Ovary (tissue), 9 donors: Measurements from ENCODE around the gene THSD8. TPM values are rescaled to one million over a fixed set of nuclear protein-coding genes. Genes with fewer than 3 reads are reported as not detected.
A peak's percentile ranks its signal among the peaks of the same experiment; 100 is the strongest.

Experiments used
- DNase-seq, 5 donors: peaks; one replicate each; pipeline ENCODE4 v3.0.0-alpha.2; 2019 to 2020
- H3K27ac ChIP-seq, 2 donors: fragments of 200-600 bp; one replicate each; pipeline versions ENCODE4 v1.5.1 to v1.8.0; 2019 to 2022
- H3K27me3 ChIP-seq: fragments of 200-600 bp; one replicate; pipeline ENCODE4 v1.8.0; 2022
- H3K36me3 ChIP-seq: fragments of 200-600 bp; sonication (generic); one replicate; pipeline ENCODE4 v1.5.1; 2019
- H3K4me1 ChIP-seq: one replicate; pipeline ENCODE4 v1.8.1; 2013; ENCODE audit warnings: mild to moderate bottlenecking, moderate library complexity; ENCODE audit not compliant: insufficient read depth
- H3K4me3 ChIP-seq: fragments of 200-600 bp; sonication (generic); one replicate; pipeline ENCODE4 v1.5.1; 2017
- H3K9me3 ChIP-seq, 2 donors: fragments of 200-600 bp in 1 of 2; sonication (generic) in 1 of 2; one replicate each; pipeline versions ENCODE4 v1.5.1 to v1.8.1; 2013 to 2019; ENCODE audit warnings: mild to moderate bottlenecking in 1 of 2, moderate library complexity in 1 of 2
- CTCF ChIP-seq, 3 donors: fragments of 450-650 bp in 2 of 3; fragments of 200-600 bp in 1 of 3; IDR thresholded peaks; one replicate each; pipeline versions ENCODE4 v1.5.1 to v1.8.0; 2016 to 2022; ENCODE audit warnings: antibody characterized with exemption in 3 of 3, mild to moderate bottlenecking in 1 of 3
- EP300 ChIP-seq: sonication (generic); formaldehyde crosslinking; IDR thresholded peaks from one replicate; pipeline ENCODE4 v1.6.1; 2017; ENCODE audit warnings: antibody characterized with exemption
- POLR2A ChIP-seq: fragments of 450-650 bp; IDR thresholded peaks from one replicate; pipeline ENCODE4 v1.6.1; 2017; ENCODE audit warnings: antibody characterized with exemption, mild to moderate bottlenecking, moderate library complexity
- WGBS, 3 donors: extraction: QIAGEN DNeasy Blood & Tissue Kit in 1 of 3; methylation state at CpG; one replicate each; pipeline versions ENCODE4 v1.1.5 to v1.1.7; 2013 to 2017; 5-methylcytosine and 5-hydroxymethylcytosine counted together
- intact Hi-C, 4 donors: fragments of 100-400 bp; cut with DNase I; formaldehyde crosslinking; loops; one replicate each; pipeline versions ENCODE4 v1.11.0 to v1.15.1; 2022 to 2023
- microRNA-seq, 3 donors: library from miRNA; unstranded; fragments of <30 nt; microRNA quantifications; one replicate each; pipeline versions ENCODE4 to v1.2.0, GENCODE V29; 2019 to 2020
- polyA plus RNA-seq, 2 donors: library from polyadenylated mRNA; stranded (reverse); fragments of 200-250 nt in 1 of 2; fragments of 350-450 nt in 1 of 2; fragmentation: Illumina TruSeq in 1 of 2; extraction: RNeasy Lipid Tissue Mini Kit (QIAGEN cat#74804) in 1 of 2; gene quantifications; one replicate each; pipeline ENCODE4 v1.2.3, GENCODE V29; 2013 to 2014
- small RNA-seq: library from RNA; depleted of rRNA; stranded (forward); fragments of <200 nt; gene quantifications from one replicate; pipeline ENCODE3, GENCODE V24; 2016
- total RNA-seq, 7 donors: library from RNA; depleted of rRNA in 2 of 7; stranded (reverse); fragments of >200 nt in 2 of 7; fragmentation: NEBNext Ultra II Directional in 3 of 7; extraction: Animal tissue kit (Norgen Biotek cat#: 25700) in 3 of 7; gene quantifications; one replicate each; pipeline versions ENCODE4 v1.1.0 to v1.2.4, GENCODE V29; 2016 to 2023
- donor health status: DM: no; HTN: no; CAD: no; lungs with moderate emphysema.
- donor health status: DM: no; HTN: no; CAD: no.
- donor health status: Bipolar disorder and iron deficiency.
- donor health status: DM: yes; HTN: yes; CAD: no.
- donor health status: DM: no; HTN: no; CAD: no.
- donor health status: DM: yes; HTN: yes; CAD: no.

Gene THSD8
- total and polyA plus RNA-seq, 9 donors = 0.71 to 7.2 (median 2.6) TPM; not detected in 1

GRCh38 chr19:12847159-12848139 is 45.6 kb downstream of the THSD8 start:
- TF ChIP-seq EP300 (no peak), POLR2A (no peak), CTCF (IDR thresholded peaks at IDR 0.05) (peak; percentile 87 to 99 (median 99))
- no peak overlapping the region for H3K4me3 ChIP-seq
- DNase-seq = peak; percentile 76 to 92 (median 87)
- intact Hi-C loops = loop anchor here (5.0 kb wide), 2 partner anchors 80 to 85 kb away; no protein-coding TSS in a partner anchor
- H3K9me3 ChIP-seq = no peaks in the 10 kb centered on the region
- no peaks in the 10 kb centered on the region for H3K36me3 ChIP-seq
- H3K4me1 ChIP-seq = no peaks in the 10 kb centered on the region
- H3K27ac ChIP-seq = no peak overlapping the region
- no peaks in the 10 kb centered on the region for H3K27me3 ChIP-seq
- WGBS, 3 donors = 9 to 12% (median 9%) methylated on average over 60 to 69 of the region's 69 CpGs

Small RNAs within 50 kb of the gene (microRNA-seq; reads per million reads assigned to microRNA genes)
- 0 reads per million in 3 donors for gene MIR5684
- gene MIR6794 = 0 reads per million in 3 donors

Small RNAs within 50 kb of the gene (small RNA-seq; reads per million reads assigned to genes)
- gene MIR5684 (not detected), gene MIR6794 (not detected)

Other genes starting within 250 kb of the THSD8 start
- 10 to 100 TPM in 1 of 7 donors, 1 to 10 TPM in 6; 5.3 to 12.5 (median 7.2) TPM for gene ZNF490, start 191.3 kb upstream of the THSD8 start, total RNA-seq
- gene ZNF490, start 191.3 kb upstream of the THSD8 start, polyA plus RNA-seq = 1 to 10 TPM in 1 of 2 donors, under 1 TPM in 1; 0.98 to 3.7 TPM
- 10 to 100 TPM; 16.4 to 44.3 (median 35.2) TPM for gene ZNF791, start 191.1 kb upstream of the THSD8 start, total RNA-seq
- 10 to 100 TPM; 13.6 to 21.7 TPM for gene ZNF791, start 191.1 kb upstream of the THSD8 start, polyA plus RNA-seq
- gene MAN2B1, start 135.3 kb upstream of the THSD8 start, total RNA-seq = 10 to 100 TPM; 17.8 to 63.7 (median 49.8) TPM
- 10 to 100 TPM; 23.5 to 35.0 TPM for gene MAN2B1, start 135.3 kb upstream of the THSD8 start, polyA plus RNA-seq
- 10 to 100 TPM; 10.5 to 15.1 (median 11.9) TPM for gene WDR83, start 135.3 kb upstream of the THSD8 start, total RNA-seq
- 10 to 100 TPM in 1 of 2 donors, 1 to 10 TPM in 1; 2.8 to 16.3 TPM for gene WDR83, start 135.3 kb upstream of the THSD8 start, polyA plus RNA-seq
- gene DHPS, start 120.2 kb upstream of the THSD8 start, total RNA-seq = 100 to 1,000 TPM in 1 of 7 donors, 10 to 100 TPM in 6; 63.7 to 147 (median 89.7) TPM
- gene DHPS, start 120.2 kb upstream of the THSD8 start, polyA plus RNA-seq = 10 to 100 TPM; 72.8 to 92.7 TPM
- gene GNG14, start 114.1 kb upstream of the THSD8 start, total RNA-seq = not detected
- gene GNG14, start 114.1 kb upstream of the THSD8 start, polyA plus RNA-seq = not detected
- 10 to 100 TPM in 1 of 7 donors, 1 to 10 TPM in 6; 3.5 to 14.8 (median 5.2) TPM for gene FBXW9, start 105.4 kb upstream of the THSD8 start, total RNA-seq
- 1 to 10 TPM in 1 of 2 donors, under 1 TPM in 1; 0.37 to 6.8 TPM for gene FBXW9, start 105.4 kb upstream of the THSD8 start, polyA plus RNA-seq
- gene TNPO2, start 78.1 kb upstream of the THSD8 start, total RNA-seq = 100 to 1,000 TPM in 2 of 7 donors, 10 to 100 TPM in 5; 42.1 to 109 (median 89.9) TPM
- 10 to 100 TPM; 41.5 to 51.6 TPM for gene TNPO2, start 78.1 kb upstream of the THSD8 start, polyA plus RNA-seq
- 100 to 1,000 TPM; 134 to 476 (median 186) TPM for gene TRIR, start 67.4 kb upstream of the THSD8 start, total RNA-seq
- 100 to 1,000 TPM; 243 to 288 TPM for gene TRIR, start 67.4 kb upstream of the THSD8 start, polyA plus RNA-seq
- gene GET3, start 64.6 kb upstream of the THSD8 start, total RNA-seq = 10 to 100 TPM; 26.2 to 59.0 (median 47.7) TPM
- 10 to 100 TPM; 42.6 to 68.1 TPM for gene GET3, start 64.6 kb upstream of the THSD8 start, polyA plus RNA-seq
- gene BEST2, start 50.3 kb upstream of the THSD8 start, total RNA-seq = not detected
- gene BEST2, start 50.3 kb upstream of the THSD8 start, polyA plus RNA-seq = not detected
- gene HOOK2, start 26.5 kb upstream of the THSD8 start, total RNA-seq = 10 to 100 TPM; 24.9 to 52.2 (median 27.9) TPM
- 10 to 100 TPM; 12.2 to 23.5 TPM for gene HOOK2, start 26.5 kb upstream of the THSD8 start, polyA plus RNA-seq
- 1,000 to 10,000 TPM in 2 of 7 donors, 100 to 1,000 TPM in 5; 154 to 3,039 (median 413) TPM for gene JUNB, start 10.6 kb upstream of the THSD8 start, total RNA-seq
- 100 to 1,000 TPM in 1 of 2 donors, 1 to 10 TPM in 1; 6.8 to 570 TPM for gene JUNB, start 10.6 kb upstream of the THSD8 start, polyA plus RNA-seq
- gene PRDX2, start 269 bp upstream of the THSD8 start, total RNA-seq = 100 to 1,000 TPM; 191 to 321 (median 263) TPM
- gene PRDX2, start 269 bp upstream of the THSD8 start, polyA plus RNA-seq = 100 to 1,000 TPM in 1 of 2 donors, 10 to 100 TPM in 1; 98.3 to 237 TPM
- gene RNASEH2A, start 4.5 kb downstream of the THSD8 start, total RNA-seq = 10 to 100 TPM in 1 of 7 donors, 1 to 10 TPM in 6; 1.2 to 12.2 (median 7.7) TPM
- gene RNASEH2A, start 4.5 kb downstream of the THSD8 start, polyA plus RNA-seq = 1 to 10 TPM; 1.6 to 8.0 TPM
- not detected for gene RTBDN, start 32.5 kb downstream of the THSD8 start, total RNA-seq
- not detected for gene RTBDN, start 32.5 kb downstream of the THSD8 start, polyA plus RNA-seq
- gene MAST1, start 36.4 kb downstream of the THSD8 start, total RNA-seq = 1 to 10 TPM in 4 of 7 donors, under 1 TPM in 3; 0.25 to 1.4 (median 1.1) TPM
- 1 to 10 TPM in 1 of 2 donors, under 1 TPM in 1; 0.40 to 2.4 TPM for gene MAST1, start 36.4 kb downstream of the THSD8 start, polyA plus RNA-seq
- 10 to 100 TPM; 20.9 to 35.8 (median 26.5) TPM for gene DNASE2, start 79.4 kb downstream of the THSD8 start, total RNA-seq
- gene DNASE2, start 79.4 kb downstream of the THSD8 start, polyA plus RNA-seq = 10 to 100 TPM; 43.1 to 54.2 TPM
- gene KLF1, start 85.1 kb downstream of the THSD8 start, total RNA-seq = under 1 TPM in 1 of 7 donors, not detected in 6; 0.13 TPM
- not detected for gene KLF1, start 85.1 kb downstream of the THSD8 start, polyA plus RNA-seq
- 10 to 100 TPM; 17.7 to 36.3 (median 28.4) TPM for gene GCDH, start 89.1 kb downstream of the THSD8 start, total RNA-seq
- 10 to 100 TPM; 11.9 to 35.3 TPM for gene GCDH, start 89.1 kb downstream of the THSD8 start, polyA plus RNA-seq
- 1 to 10 TPM in 1 of 7 donors, under 1 TPM in 4, not detected in 2; 0.23 to 1.6 (median 0.56) TPM for gene SYCE2, start 117.2 kb downstream of the THSD8 start, total RNA-seq
- under 1 TPM; 0.17 to 0.20 TPM for gene SYCE2, start 117.2 kb downstream of the THSD8 start, polyA plus RNA-seq
- 10 to 100 TPM; 21.9 to 50.2 (median 43.9) TPM for gene FARSA, start 131.6 kb downstream of the THSD8 start, total RNA-seq
- gene FARSA, start 131.6 kb downstream of the THSD8 start, polyA plus RNA-seq = 10 to 100 TPM in 1 of 2 donors, 1 to 10 TPM in 1; 8.0 to 25.1 TPM
- gene CALR, start 136.5 kb downstream of the THSD8 start, total RNA-seq = 100 to 1,000 TPM; 211 to 803 (median 450) TPM
- 1,000 to 10,000 TPM in 1 of 2 donors, 100 to 1,000 TPM in 1; 279 to 1,094 TPM for gene CALR, start 136.5 kb downstream of the THSD8 start, polyA plus RNA-seq
- gene RAD23A, start 143.8 kb downstream of the THSD8 start, total RNA-seq = 10 to 100 TPM; 61.2 to 94.0 (median 93.7) TPM
- gene RAD23A, start 143.8 kb downstream of the THSD8 start, polyA plus RNA-seq = 10 to 100 TPM; 75.8 to 77.2 TPM
- gene GADD45GIP1, start 155.2 kb downstream of the THSD8 start, total RNA-seq = 10 to 100 TPM; 15.7 to 57.7 (median 19.1) TPM
- 10 to 100 TPM in 1 of 2 donors, 1 to 10 TPM in 1; 1.8 to 25.6 TPM for gene GADD45GIP1, start 155.2 kb downstream of the THSD8 start, polyA plus RNA-seq
- under 1 TPM in 2 of 7 donors, not detected in 5; 0.11 to 0.15 TPM for gene DAND5, start 167.5 kb downstream of the THSD8 start, total RNA-seq
- not detected for gene DAND5, start 167.5 kb downstream of the THSD8 start, polyA plus RNA-seq
- gene NFIX, start 193.4 kb downstream of the THSD8 start, total RNA-seq = 100 to 1,000 TPM in 5 of 7 donors, 10 to 100 TPM in 2; 30.3 to 256 (median 223) TPM
- gene NFIX, start 193.4 kb downstream of the THSD8 start, polyA plus RNA-seq = 10 to 100 TPM; 76.9 to 82.2 TPM